Globus pallidus (tissue), 1 donor: Measurements from ENCODE around the gene PFKP.

Experiments
- DNase-seq: peaks from one replicate; pipeline ENCODE4 v3.0.0-alpha.2; 2015; ENCODE audit warnings: low spot score

Gene PFKP

DNA sequence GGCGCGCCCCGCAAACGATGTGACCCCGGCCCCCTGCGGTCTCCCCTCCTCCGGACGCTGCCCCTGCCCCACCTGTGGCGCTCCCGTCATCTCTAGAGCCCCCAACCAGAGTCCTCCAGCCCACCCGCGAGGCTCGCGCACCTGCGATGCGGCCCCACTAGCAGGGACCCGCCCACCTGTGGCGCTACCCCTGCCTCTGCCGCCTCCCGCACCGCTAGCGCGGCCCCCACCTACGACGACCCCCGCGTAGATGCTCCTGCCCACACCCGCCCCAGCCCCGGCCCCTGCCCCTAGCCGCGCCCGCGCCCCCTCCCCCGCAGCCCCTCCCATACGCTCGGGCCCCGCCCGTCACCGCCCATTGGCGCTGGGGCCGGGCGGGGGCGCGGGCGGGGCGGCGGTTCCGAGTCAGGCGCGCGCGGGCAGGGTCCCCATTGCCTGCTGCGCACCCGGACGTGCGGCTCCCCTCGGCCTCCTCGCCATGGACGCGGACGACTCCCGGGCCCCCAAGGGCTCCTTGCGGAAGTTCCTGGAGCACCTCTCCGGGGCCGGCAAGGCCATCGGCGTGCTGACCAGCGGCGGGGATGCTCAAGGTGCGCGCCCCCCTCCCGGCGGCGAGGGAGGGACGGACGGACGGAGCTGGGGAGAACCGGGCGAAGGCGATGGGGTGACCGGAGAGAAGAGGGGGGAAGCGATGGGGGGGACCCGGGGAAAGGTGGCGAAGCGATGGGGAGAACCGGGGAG lies at the start of gene PFKP:
Gene PFKP, plus strand, starts transcription at position 431 of the 741 bp plus-strand sequence. Its CDS starts 48 bp downstream, at position 479.
- DNase-seq = peak; percentile 29

DNA sequence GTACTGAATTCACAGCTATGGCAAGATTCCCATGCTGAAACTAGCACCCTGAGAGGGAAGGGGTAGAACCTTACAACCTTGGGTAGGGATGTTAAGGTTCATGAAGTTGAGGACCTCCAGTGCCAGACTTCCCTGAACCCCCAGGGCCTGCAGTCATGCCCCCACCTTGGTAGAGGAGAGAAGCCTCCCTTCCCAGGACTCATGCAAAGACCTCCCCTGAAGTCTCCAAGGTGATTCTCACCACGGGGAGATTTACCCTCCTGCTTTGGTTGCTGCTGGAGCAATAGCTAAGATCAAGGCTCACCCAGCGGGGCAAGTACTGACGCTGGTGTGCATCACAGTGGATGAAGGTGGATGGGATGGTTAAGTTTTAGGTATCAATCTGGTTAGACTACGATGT lies 49.1 kb upstream of the PFKP start:
- no peak for DNase-seq

DNA sequence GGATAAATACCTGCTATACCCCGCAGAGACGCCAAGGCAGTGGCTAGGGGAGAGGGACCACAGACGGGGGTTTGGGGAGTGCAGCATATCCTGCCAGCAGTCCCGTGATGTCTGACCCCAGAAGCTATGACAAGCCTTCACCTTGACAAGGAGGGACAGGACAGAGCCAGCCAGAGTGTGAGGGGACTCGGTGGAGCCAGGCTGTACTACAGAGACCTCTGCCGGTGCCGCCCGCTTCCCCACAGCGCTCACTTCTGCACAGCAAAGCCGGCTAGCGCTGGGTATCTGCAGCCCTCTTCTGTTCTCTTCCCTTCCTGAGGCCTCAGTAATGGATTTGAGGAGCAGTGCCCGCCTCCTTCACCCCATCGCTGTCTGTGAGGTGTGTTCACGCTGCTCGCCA lies 47.0 kb upstream of the PFKP start:
- no peak for DNase-seq

DNA sequence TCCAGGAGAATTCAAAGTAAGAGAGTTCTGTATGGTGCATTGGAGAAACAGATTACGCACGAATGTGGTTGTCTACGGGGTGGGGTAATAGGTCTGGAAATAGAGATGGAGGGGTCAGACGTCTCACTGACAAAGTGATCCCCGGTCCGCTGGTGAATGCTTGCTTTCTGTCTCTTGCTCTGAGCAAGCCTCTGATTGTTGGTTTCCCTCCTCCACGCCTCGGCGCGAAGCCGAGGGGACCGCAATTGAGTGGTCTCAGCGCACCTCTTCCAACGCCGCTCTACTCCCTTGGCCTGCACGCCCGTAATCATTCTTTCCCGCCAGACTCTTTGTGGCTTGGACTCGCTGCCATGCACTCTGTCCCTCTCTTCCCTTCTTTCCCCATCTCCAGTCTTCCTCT lies 46.5 kb upstream of the PFKP start:
- no peak for DNase-seq

DNA sequence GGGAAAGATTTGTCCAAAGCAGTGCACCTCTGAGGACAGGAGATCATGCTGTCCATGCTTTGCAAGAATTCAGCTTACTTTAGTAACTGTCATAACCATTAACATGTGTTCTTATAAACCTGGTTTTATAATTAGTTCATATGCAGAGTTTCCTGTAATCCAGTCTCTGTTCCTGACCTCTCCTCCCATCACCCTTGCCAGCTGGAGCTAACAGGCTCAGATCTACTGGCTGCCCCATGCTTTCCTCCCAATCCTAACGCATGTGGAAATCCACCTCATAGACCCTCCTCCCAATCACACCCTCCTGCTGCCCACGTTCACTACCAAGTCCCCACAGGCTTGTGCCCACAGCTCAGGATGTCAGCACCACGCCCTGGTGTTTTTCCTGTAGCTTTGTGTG lies 45.3 kb upstream of the PFKP start:
- no peak for DNase-seq

DNA sequence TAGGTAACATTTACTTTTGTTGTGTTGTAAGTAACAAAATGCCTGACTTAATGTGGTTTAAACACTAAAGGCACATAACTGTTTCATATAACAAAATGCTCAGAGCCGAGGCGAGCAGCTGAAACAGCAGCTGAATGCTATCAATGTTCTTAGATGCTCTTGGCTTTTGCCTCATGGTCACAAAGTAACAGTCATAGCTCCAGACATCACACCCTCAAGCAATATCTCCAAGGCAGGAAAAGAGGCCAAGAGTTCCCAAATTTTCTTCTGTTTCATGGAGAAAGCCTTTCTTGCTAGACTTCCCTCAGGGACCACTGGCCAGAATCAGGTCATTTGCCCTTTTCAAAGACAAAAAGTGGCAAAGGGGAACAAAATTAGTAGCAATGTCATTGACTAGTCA lies 43.5 kb upstream of the PFKP start:
- no peak for DNase-seq

DNA sequence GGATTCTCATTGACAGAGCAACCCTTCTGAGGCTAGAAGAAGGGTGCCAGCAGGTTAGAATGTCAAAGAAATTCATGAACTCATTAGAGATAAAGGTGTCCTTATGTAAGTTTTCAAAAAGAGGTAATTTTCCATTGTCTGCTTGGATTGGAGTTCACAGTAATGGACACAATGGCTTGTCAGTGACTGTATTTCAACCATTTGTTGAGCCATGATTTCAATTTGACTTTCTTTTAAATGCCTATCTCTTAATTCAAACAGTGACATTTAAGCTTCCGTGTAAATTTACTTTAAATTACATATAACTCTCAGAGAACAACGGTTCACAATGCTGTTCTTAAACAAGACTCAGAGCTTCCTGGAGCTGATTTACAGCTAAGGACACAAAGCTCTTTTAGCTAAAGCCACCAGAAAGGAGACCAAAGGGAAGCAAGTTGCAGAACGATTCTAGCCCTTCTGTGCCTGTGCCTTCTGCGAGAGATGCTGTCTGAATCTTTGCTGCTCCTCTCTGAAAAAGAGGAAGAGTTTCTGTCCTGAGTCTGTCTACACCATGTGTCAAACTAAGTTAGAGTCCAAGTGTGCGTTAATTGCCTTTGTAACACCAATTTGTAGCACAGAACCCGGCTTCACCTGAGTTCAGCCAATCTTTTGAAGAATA lies 42.2 kb upstream of the PFKP start:
- DNase-seq = no peak

DNA sequence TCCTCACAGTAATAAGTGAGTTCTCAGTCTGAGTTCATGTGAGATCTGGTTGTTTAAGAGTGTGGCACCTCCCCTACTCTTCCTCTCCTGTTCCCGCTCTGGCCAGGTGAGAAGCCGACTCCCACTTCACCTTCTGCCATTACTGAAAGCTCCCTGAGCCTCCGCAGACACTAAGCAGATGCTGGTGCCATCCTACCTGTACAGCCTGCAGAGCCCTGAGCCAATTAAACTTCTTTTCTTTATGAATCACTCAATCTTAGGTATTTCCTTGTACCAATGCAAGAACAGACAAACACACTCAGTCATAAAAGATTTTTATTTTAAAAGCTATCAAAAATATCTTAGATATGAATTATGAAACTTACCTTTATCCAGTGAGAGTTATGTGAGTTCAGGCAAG lies 39.5 kb upstream of the PFKP start:
- DNase-seq = no peak

DNA sequence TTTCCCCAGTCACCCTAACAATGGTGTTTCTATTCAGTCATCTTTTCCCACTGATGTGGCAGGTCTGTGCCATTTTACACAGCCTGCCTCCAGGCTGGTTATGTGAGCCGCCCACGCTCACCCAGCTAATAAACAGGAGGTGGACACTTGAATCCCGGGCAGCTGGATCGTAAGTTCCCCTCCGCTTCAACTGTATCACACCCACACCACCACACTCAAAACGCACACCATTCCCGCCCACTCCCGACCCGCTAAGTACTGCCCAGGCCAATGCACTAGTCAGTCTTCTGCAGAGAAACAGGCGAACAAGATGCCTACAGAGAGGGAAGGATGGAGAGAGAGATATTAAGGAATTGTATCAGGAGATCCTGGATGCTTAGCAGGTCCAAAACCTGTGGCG lies 38.9 kb upstream of the PFKP start:
- DNase-seq = no peak

DNA sequence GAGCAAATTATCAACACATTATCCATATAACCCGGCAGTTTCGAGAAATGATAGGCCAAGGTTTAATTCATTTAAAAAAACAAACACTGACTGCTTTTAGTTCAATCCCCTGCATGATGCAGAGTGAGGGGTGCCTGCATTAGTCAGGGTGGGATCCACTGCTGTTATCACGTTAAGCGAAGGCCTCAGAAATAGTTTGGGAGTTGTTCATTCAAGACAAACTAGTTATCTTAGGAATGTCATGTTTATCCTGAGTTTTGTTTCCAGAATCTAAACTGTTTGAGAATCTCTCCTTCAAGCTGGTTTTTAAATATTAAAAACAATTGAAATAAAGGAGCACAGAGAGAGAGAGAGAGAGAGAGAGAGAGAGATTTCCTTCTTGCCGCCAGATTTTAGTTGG lies 36.6 kb upstream of the PFKP start:
- no peak for DNase-seq

DNA sequence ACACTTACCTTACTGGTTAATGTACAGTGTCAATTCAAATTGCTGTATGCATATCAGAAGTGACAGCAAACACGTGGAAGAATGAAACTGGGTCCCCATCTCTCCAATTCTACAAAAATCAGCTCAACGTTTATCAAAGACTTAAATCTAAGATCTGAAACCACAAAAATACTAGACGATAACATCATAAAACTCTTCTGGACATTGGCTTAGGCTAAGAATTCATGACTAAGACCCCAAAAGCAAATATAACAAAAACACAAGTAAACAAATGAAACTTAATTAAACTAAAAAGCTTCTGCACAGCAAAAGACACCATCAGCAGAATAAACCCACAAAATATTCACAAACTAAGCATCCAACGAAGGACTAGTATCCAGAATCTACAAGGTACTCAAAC lies 35.9 kb upstream of the PFKP start:
- no peak for DNase-seq

DNA sequence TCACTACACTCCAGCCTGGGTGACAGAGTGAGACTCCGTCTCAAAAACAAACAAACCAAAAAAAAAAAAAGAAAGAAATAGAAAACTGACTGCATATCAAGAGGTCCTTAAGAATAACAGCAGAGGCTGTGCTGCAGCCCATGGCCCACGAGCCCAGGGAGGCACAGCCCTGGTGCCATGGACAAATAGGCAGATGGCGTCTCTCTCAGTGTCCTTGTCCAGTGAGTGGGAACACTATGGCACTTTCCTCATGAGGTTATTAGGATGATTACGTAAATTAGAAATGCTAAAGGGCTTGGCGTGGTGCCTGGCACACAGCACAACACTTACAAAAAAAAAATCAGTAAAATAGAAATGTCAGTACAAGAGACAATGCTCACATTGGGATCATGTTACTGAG lies 33.4 kb upstream of the PFKP start:
- no peak for DNase-seq

DNA sequence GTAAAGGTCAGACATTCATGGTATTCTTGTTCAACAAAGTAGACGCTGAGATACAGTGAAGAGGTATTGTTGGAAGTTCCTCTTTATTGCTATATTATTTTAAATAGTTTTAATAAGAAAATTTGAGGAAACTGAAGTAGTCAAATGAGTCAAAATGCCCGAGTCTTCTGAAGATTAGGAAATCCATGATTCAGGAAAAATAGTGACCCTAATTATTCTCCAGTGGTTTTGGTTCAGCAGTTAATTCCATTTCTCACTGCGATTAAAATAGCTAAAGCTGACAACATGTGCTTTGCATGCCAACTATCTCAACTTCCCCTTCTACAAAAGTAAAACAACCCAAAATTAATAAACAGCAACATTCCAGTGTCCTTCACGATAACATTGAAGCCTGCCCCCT lies 32.7 kb upstream of the PFKP start:
- no peak for DNase-seq

DNA sequence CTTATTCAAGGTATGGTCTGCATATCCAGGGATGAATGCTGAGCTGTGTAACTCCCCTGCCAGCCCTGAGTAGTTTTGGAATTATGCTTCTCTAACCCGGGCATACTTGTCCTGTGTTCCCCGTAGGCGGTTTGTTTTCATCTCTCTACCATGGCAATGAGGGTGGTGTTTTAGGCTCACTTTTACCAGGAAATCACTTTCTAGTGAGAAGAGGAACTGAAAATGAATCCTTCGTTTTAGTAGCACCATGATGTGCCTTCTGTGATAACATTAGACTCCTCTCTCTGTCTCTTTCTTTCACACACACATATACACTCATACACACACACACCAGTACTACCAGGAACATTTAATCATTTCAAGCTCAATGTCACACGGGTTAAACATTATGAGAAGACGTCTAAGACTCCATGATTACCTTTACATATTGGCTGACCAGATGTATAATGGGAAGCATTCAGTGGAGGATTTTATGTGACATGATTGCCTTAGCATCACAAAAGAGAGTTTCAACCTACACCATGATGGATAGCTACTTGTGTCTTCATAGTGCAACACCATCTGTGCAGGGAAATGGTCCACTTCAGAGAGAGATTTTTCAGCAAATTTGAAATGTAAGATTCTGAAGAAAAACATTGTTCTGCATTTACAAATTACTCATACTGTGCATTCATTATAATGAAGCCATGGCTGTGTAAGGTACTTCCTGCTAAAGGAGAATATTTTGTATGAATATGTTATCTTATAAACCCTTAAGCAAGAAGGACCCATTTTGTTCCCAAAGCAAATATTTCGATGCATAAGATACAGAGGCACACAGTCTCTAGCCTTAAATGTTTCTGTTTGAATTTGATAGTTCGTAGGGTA lies 31.0 kb upstream of the PFKP start:
- DNase-seq = no peak

DNA sequence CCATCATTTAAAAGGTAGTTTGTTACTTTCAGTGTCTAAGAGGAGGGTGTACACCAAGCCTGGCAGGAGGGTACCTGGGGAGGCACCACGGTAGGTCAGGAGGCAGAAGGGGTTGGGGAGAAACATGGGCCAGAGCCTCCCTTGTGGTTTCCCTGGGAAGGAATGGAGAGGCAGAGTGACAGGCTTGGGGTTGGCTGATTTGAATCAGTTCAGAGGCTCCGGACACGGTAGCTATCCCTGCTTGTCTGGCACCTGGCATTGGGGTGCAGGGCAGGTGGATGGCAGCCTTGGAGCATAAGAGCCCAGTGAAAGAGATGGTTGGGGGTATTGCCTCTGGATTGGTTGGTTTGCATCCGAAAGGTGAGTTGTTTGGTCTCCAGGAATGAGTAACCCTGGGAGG lies 30.2 kb upstream of the PFKP start:
- DNase-seq = no peak

DNA sequence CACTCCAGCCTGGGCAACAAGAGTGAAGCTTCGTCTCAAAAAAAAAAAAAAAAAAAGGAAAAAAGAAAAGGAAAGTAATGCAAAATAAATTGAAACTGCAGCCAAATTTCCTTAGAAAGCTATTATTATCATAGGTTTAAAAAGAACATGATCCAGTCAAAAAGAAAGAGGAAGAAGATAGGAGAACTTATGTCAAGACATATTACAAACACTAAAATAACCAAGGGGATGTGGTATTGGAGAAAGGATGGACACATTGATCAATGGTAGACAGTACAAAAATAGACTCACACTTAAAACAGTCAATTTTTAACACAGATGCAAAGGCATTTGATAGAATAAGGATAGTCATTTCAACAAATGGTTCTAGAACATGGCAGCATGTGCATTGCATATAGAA lies 27.3 kb upstream of the PFKP start:
- no peak for DNase-seq

DNA sequence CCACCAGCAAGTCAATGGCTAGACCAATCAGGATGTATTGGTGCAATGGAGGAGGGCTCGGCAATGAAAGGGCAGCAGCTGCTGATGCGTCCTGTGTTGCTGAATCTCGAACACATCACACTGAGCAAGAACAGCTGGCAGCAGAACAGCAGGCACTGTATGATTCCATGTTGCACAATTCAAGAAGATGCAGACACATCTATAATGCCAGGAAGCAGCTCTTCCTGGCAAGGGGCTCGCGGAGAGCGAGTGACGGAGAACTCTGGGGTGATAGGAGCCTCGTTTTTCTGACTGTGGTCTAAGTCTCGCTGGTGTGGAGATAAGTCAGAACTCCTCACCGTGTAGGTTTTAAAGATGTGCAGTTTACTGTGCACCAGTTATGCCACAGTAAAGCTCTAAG lies 24.8 kb upstream of the PFKP start:
- DNase-seq = no peak

DNA sequence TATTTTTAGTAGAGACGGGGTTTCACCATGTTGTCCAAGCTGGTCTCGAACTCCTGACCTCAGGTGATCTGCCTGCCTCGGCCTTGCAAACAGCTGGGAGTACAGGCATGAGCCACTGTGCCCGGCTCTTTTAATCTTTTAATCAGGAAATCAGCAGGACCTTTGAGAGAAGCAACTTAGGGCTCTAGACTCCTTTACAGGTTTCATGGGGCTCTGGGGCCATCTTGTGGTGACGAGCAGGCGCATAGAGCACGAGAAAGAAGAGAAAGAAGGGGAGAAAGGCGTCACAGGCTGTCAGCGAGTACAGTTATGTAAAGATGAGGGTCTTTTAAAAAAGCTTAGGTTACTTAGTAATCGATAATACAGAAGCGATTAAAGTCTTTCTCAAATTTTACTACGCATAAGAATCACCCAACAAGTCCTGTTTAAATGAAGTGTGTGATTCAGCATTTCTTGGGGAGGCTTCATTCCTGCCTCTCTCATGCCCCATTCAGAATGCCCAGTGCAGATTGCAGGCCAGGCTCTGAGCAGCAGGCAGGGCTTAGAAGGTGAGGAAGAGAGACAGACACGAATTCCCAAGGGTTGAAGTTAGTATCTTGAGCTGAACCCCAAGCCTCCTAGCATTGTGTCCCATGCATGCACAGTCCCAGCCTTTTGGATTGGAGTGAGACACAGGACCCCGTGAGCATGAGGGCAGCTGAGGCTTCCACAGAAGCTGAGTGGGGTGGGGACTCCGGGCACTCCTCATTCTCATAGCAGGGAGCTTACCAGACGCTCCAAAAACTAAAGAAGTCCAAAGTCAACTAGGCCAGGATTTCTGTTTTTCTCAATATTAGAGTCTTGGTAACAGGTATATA lies 23.6 kb upstream of the PFKP start:
- DNase-seq = peak; percentile 73

DNA sequence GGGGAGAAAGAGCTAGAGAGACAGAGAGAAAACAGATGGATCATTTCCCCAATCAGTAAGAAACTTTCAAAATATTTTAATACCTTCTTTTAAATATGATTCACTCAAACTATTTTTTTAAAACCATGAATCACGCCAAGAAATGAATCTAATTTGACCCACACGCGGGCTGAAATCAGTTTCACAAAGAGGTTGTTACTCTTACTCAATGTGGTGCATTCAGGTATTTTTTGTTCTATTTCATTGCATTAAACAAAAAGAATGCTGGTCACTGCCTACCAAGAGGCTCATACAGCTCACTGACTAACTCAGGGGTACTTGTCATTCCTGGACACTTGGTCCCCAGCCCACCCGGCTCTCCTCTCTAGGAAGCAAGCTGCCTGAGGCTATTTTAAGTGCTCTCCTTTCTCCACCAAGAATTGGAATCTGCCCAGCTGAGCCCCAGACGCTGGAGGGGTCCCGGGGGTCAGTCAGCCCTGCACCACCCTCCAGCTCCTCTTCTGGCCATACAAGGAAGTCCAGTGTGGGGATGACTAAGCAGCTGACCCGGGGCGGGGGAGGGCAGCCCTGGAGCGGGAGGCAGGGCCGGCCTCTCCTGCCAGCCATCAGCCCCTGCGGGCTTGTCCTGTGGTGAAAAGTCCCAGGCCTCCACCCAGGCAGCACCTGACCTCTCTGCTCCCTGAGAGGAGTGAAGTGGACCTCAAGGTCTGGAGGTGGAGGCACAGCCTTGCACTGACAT lies 21.7 kb upstream of the PFKP start:
- no peak for DNase-seq

DNA sequence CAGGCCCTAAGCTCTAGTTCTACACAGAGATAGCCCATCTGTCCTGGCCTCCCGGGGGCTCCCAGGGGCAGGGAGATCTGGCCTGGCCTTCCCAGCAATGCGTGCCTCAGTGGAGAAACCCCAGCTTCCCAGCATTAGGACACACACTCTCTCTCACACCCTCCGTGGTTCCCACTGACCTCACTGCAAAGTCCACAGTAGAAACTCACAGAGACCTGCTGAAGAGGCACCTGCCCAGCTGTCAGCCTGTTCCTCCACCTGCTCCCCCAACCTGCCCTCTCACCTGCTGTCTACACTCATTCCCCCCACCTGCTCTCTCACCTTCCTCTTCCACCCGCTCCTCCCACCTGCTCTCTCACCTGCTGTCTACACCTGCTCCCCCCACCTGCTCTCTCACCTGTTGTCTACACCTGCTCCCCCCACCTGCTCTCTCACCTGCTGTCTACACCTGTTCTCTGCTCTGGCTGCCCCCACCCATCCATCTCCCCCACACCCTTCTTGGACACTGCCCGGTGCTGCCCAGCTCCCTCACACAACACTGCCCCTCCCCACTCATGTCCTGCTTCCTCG lies 21.1 kb upstream of the PFKP start:
- no peak for DNase-seq

DNA sequence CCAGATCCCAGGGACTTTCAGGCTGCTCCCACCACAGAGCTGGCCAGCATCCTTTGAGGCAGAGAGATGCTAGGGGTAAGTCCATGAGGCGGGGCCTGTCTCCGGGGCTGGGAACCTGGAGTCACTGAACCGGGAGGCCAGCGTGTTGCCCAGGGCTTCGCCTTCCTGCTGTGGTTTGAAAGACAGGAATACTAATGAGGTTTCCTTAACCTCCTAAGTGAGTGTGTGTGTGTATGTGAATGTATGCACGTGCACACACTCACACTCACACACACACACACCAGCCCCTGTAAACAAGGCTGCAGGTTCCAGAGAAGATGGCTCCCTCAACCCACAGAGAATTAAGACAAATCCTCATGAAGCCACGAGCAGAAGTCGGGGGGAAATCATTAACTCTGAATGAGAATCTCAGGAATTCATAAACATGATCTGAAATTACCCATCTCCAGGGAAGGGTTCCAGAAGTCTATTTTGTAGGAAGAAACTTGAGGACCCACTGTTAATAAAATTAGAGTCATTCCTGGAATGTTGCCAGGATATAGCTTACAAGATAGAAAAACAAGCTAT lies 20.3 kb upstream of the PFKP start:
- no peak for DNase-seq
